GM19468 (cell line): ENCODE measurements around the gene CNP.

Experiments
- ATAC-seq: cut with Tn5 transposase; IDR thresholded peaks from one replicate; pipeline ENCODE4 v1.9.1; 2021; ENCODE audit warnings: mild to moderate bottlenecking, moderate library complexity, moderate number of reproducible peaks; ENCODE audit not compliant: unreplicated experiment; ENCODE audit errors: extremely low read depth

CNP gene

DNA sequence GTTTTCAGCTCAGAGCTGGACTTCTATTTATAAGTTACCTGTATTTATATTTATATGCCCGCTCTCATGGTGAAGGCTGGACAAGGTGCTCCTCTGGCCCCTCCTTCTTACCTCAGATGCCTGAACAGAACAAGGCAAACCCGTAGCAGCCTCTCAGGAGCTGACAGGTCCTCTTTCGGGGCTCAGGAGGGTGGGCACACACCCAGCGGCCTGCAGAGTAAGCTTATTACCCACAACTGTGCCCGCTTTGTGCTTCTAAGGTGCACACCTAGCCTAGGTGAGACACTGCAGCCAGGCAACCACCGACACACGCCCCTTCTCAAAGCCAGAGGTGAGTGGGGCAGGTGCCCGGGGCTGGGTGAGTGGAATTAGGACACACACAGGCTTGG is 58.6 kb downstream of the CNP start:
- ATAC-seq, result no peak

DNA sequence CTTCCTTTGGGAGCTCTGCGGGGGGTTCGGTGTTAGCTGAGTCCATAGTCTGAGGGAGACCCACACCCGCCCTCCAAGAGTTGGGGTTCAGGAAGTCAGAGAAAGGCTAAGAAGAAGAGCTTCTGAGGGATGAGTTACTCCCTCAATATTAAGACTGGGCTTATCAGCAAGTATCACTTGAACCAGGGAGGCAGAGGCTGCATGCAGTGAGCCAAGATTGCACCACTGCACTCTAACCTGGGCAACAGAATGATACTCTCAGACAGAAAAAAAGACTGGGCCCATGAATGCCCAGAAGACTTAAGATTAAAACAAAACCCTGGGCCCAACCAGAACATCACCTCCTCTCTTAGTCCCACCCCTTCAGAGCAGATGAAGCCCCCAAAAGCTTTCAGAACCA is 59.3 kb downstream of the CNP start:
- no peak for ATAC-seq

DNA sequence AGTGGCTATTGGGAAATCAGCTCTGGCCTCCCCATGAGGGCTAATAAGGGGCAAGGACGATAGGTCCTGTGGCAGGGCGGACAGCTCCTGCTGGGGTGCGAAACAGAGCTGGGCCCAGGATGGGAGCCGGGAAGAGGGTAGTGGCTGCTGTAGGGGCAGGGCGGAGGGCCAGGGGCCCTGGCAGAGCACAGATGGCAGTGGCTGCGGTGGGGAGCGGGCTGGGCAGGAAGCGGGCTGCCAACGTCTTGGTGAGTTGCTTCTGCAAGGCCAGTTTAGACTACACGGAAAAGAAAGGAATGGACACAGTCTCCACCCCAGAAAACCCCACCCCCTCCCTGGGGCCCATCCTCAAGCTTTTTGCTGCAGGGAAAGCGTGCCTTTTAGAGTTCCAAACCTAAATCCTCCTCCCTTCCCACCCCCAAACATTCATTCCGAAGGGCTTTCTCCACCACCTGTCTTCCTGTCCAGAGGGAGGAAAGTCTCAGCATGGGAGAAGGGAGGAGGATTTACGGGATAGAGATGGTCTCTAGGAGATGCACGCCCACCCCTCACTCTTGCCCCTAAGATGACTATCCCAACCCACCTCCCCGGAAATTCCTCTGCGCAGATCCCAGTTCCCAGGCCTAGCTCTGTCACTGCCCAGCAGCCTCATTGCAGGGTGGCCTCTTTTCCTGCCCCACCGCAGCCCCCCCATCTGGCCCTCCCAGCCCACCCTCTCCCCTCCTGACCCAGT is 60.4 kb downstream of the CNP start:
- ATAC-seq, result no peak
